HepG2 (cell line): ENCODE data around the gene FRMPD2. TPM values are rescaled to one million over a fixed set of nuclear protein-coding genes. Genes with fewer than 3 reads are reported as not detected.

Source experiments
- AGO2 ChIP-seq: fragments of 200-400 bp; formaldehyde crosslinking; optimal IDR thresholded peaks from 2 replicates; pipeline ENCODE3; 2017; ENCODE audit warnings: mild to moderate bottlenecking, low read depth, low read length, moderate library complexity
- BHLHE40 ChIP-seq: IDR thresholded peaks from 2 replicates; pipeline ENCODE4 v1.6.1; 2011; ENCODE audit warnings: low read length, improper control_type of control experiment
- ESRRA ChIP-seq: sonication (generic); formaldehyde crosslinking; IDR thresholded peaks from 2 replicates; pipeline ENCODE4 v1.5.1; 2020; ENCODE audit warnings: mild to moderate bottlenecking, low read depth, missing genetic modification reagents
- FOXK1 ChIP-seq: sonication (generic); formaldehyde crosslinking; IDR thresholded peaks from 2 replicates; pipeline ENCODE4 v1.4.0; 2020; ENCODE audit warnings: low read depth, missing genetic modification reagents, borderline replicate concordance
- GATA4 ChIP-seq: sonication (generic); IDR thresholded peaks from 2 replicates; pipeline ENCODE4 v1.6.1; 2016; ENCODE audit warnings: antibody characterized with exemption, low read depth, borderline replicate concordance
- KAT7 ChIP-seq: IDR thresholded peaks from 2 replicates; pipeline ENCODE4 v1.6.1; 2018; ENCODE audit warnings: borderline replicate concordance, missing compliant biosample characterization
- KLF11 ChIP-seq: IDR thresholded peaks from 2 replicates; pipeline ENCODE4 v1.6.1; 2016; ENCODE audit warnings: missing compliant biosample characterization
- NBN ChIP-seq: fragments of 450-650 bp; conservative IDR thresholded peaks from 2 replicates; pipeline ENCODE4 v1.6.1; 2017
- NR3C1 ChIP-seq: sonication (generic); formaldehyde crosslinking; IDR thresholded peaks from 2 replicates; pipeline ENCODE4 v1.4.0; 2020; ENCODE audit warnings: missing genetic modification reagents
- PHF21A ChIP-seq: sonication (generic); formaldehyde crosslinking; IDR thresholded peaks from 2 replicates; pipeline ENCODE4 v1.5.0; 2020; ENCODE audit warnings: mild to moderate bottlenecking, missing genetic modification reagents
- RFX3 ChIP-seq: IDR thresholded peaks from 2 replicates; pipeline ENCODE4 v1.6.1; 2016; ENCODE audit warnings: missing biosample characterization, missing genetic modification reagents
- STAT5B ChIP-seq: sonication (generic); formaldehyde crosslinking; IDR thresholded peaks from 2 replicates; pipeline ENCODE4 v1.4.0; 2020; ENCODE audit warnings: missing genetic modification reagents
- TBL1XR1 ChIP-seq: fragments of 150-350 bp; IDR thresholded peaks from 2 replicates; pipeline ENCODE4 v1.6.1; 2014; ENCODE audit warnings: borderline replicate concordance, low read length; ENCODE audit not compliant: partially characterized antibody
- TMF1 ChIP-seq: sonication (generic); formaldehyde crosslinking; IDR thresholded peaks from 2 replicates; pipeline ENCODE4 v1.8.1; 2022; ENCODE audit warnings: low read depth, missing genetic modification reagents
- TP53 ChIP-seq: sonication (generic); formaldehyde crosslinking; conservative IDR thresholded peaks from 2 replicates; pipeline ENCODE4 v1.4.0; 2020; ENCODE audit warnings: missing genetic modification reagents
- U2AF1 ChIP-seq: fragments of 200-400 bp; formaldehyde crosslinking; optimal IDR thresholded peaks from 2 replicates; pipeline ENCODE3; 2017; ENCODE audit warnings: mild to moderate bottlenecking, low read depth, low read length
- ZFP41 ChIP-seq: sonication (generic); formaldehyde crosslinking; IDR thresholded peaks from 2 replicates; pipeline ENCODE4 v1.4.0; 2020; ENCODE audit warnings: mild to moderate bottlenecking, missing genetic modification reagents, borderline replicate concordance
- ZNF30 ChIP-seq: sonication (generic); formaldehyde crosslinking; IDR thresholded peaks from 2 replicates; pipeline ENCODE4 v1.5.0; 2020; ENCODE audit warnings: mild to moderate bottlenecking, missing genetic modification reagents
- ZNF333 ChIP-seq: sonication (generic); formaldehyde crosslinking; IDR thresholded peaks from 2 replicates; pipeline ENCODE4 v1.4.0; 2020; ENCODE audit warnings: mild to moderate bottlenecking, missing genetic modification reagents, borderline replicate concordance
- ZNF367 ChIP-seq: sonication (generic); formaldehyde crosslinking; IDR thresholded peaks from 2 replicates; pipeline ENCODE4 v1.4.0; 2020; ENCODE audit warnings: missing genetic modification reagents, borderline replicate concordance
- ZNF563 ChIP-seq: sonication (generic); formaldehyde crosslinking; IDR thresholded peaks from 2 replicates; pipeline ENCODE4 v1.8.0; 2022; ENCODE audit warnings: mild to moderate bottlenecking, moderate library complexity, missing genetic modification reagents
- ZNF570 ChIP-seq: sonication (generic); formaldehyde crosslinking; IDR thresholded peaks from 2 replicates; pipeline ENCODE4 v1.4.0; 2020; ENCODE audit warnings: mild to moderate bottlenecking, missing genetic modification reagents, borderline replicate concordance
- ZNF614 ChIP-seq: IDR thresholded peaks from 2 replicates; pipeline ENCODE4 v1.6.1; 2018; ENCODE audit warnings: missing biosample characterization, missing genetic modification reagents, inconsistent platforms, borderline replicate concordance
- ZNF670 ChIP-seq: sonication (generic); formaldehyde crosslinking; IDR thresholded peaks from 2 replicates; pipeline ENCODE4 v1.8.0; 2022; ENCODE audit warnings: mild to moderate bottlenecking, missing genetic modification reagents, borderline replicate concordance
- ZNF747 ChIP-seq: sonication (generic); formaldehyde crosslinking; IDR thresholded peaks from 2 replicates; pipeline ENCODE4 v1.8.1; 2023; ENCODE audit warnings: missing genetic modification reagents, mild to moderate bottlenecking, borderline replicate concordance
- ZNF761 ChIP-seq: sonication (generic); formaldehyde crosslinking; conservative IDR thresholded peaks from 2 replicates; pipeline ENCODE4 v1.4.0; 2020; ENCODE audit warnings: mild to moderate bottlenecking, missing genetic modification reagents
- polyA plus RNA-seq, 8 experiments: library from polyadenylated mRNA; depleted of rRNA in 3 of 8; stranded (reverse) in 7 of 8; unstranded in 1 of 8; fragments of >200 nt; fragmentation: Illumina TruSeq in 4 of 8; extraction: Trizol in 4 of 8; gene quantifications; 2 replicates each; pipeline versions ENCODE4 v1.2.1 to v1.2.3, GENCODE V29; 2011 to 2016; ENCODE audit warnings: low read depth in 4 of 8, missing spikeins in 1 of 8, mixed read lengths in 1 of 8; ENCODE audit not compliant: insufficient read depth in 1 of 8
- total RNA-seq, 5 experiments: library from RNA; depleted of rRNA; stranded (reverse); fragments of >200 nt; fragmentation: Illumina TruSeq; extraction: Trizol; gene quantifications; 2 replicates each; pipeline ENCODE4 v1.2.3, GENCODE V29; 2016; ENCODE audit warnings: low read depth in 1 of 5
- TF ChIP-seq, protein P1 (sequence below): sonication (generic); formaldehyde crosslinking; IDR thresholded peaks from 2 replicates; pipeline ENCODE4 v1.4.0; 2020; ENCODE audit warnings: missing genetic modification reagents
- TF ChIP-seq, protein P2 (sequence below): IDR thresholded peaks from 2 replicates; pipeline ENCODE4 v1.6.1; 2016; ENCODE audit warnings: missing biosample characterization, missing genetic modification reagents, low read depth
- TF ChIP-seq, protein P3 (sequence below): sonication (generic); formaldehyde crosslinking; IDR thresholded peaks from 2 replicates; pipeline ENCODE4 v1.5.0; 2020; ENCODE audit warnings: missing genetic modification reagents

Gene FRMPD2
- total and polyA plus RNA-seq, 2 of the 13 experiments (the other 11 are each of a cell fraction or from before 2014, with no cell fraction given) = 0.45 to 1.3 TPM

DNA sequence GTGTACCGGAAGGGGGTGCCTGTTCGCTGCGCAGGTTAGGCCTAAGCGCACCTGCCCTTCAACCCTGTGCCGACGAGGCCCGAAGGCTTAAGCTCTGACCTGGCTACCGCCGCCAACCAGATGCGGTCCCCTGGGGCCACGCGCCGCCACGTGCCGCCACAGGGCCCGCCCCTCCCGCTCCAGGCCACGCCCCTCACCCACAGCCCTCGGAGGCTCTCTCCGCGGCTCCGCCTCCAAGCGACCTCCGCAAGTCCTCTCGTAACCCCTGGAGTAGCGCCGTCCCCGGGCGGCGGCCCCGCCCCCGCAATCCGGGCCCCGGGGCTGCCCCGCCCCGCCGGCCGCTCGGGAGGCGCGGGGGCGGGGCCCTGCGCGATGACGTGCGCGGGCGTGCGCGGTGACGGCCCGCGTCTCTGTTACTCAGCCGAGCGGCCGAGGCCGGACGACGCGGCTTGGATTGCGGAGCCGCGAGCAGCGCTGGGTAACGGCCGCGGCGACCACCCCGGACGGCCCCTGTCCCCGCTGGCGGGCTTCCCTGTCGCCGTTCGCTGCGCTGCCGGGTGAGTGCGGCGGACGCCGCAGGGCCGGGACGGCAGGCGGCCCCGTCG lies 31.9 kb upstream of the FRMPD2 start, which contains the start of gene MAPK8 (continued):
- TF ChIP-seq RFX3 (CRISPR knock-in tag) (no peak), ZNF30 (CRISPR knock-in tag) (peak; percentile 96), FOXK1 (no peak), NR3C1 (CRISPR knock-in tag) (no peak), TMF1 (CRISPR knock-in tag) (peak; percentile 62), ZNF367 (peak; percentile 94), ZNF670 (CRISPR knock-in tag) (peak; percentile 45; the same call in 1 of the 2 replicates), AGO2 (no peak), ESRRA (CRISPR knock-in tag) (peak; percentile 78; the same call in 1 of the 2 replicates), TBL1XR1 (no peak), ZNF747 (CRISPR knock-in tag) (peak; percentile 89), U2AF1 (no peak), KAT7 (CRISPR knock-in tag) (no peak), ZFP41 (CRISPR knock-in tag) (peak; percentile 84; the same call in 1 of the 2 replicates), PHF21A (CRISPR knock-in tag) (no peak; the same call in 1 of the 2 replicates), ZNF563 (CRISPR knock-in tag) (peak; percentile 88; the same call in 1 of the 2 replicates), ZNF570 (CRISPR knock-in tag) (no peak), KLF11 (no peak), TP53 (CRISPR knock-in tag) (peak; percentile 27; the same call in 1 of the 2 replicates), ZNF333 (CRISPR knock-in tag) (0 out of 2 replicates have a peak, but pooled peaks have one; percentile 29), NBN (no peak), GATA4 (no peak), STAT5B (CRISPR knock-in tag) (no peak), BHLHE40 (peak; percentile 87), ZNF614 (no peak), ZNF761 (peak; percentile 77; the same call in 1 of the 2 replicates)
- TF ChIP-seq, protein P1, sequence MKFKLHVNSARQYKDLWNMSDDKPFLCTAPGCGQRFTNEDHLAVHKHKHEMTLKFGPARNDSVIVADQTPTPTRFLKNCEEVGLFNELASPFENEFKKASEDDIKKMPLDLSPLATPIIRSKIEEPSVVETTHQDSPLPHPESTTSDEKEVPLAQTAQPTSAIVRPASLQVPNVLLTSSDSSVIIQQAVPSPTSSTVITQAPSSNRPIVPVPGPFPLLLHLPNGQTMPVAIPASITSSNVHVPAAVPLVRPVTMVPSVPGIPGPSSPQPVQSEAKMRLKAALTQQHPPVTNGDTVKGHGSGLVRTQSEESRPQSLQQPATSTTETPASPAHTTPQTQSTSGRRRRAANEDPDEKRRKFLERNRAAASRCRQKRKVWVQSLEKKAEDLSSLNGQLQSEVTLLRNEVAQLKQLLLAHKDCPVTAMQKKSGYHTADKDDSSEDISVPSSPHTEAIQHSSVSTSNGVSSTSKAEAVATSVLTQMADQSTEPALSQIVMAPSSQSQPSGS (CRISPR knock-in tag) = peak; percentile 24; the same call in 1 of the 2 replicates
- TF ChIP-seq, protein P2, sequence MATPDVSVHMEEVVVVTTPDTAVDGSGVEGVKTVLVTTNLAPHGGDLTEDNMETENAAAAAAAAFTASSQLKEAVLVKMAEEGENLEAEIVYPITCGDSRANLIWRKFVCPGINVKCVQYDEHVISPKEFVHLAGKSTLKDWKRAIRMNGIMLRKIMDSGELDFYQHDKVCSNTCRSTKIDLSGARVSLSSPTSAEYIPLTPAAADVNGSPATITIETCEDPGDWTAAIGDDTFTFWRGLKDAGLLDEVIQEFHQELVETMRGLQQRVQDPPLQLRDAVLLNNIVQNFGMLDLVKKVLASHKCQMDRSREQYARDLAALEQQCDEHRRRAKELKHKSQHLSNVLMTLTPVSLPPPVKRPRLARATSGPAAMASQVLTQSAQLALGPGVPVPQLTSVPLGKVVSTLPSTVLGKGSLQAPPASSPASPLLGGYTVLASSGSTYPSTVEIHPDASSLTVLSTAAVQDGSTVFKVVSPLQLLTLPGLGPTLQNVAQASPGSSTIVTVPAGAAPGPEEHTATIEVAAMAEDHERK (CRISPR knock-in tag) = no peak; the same call in 1 of the 2 replicates
- TF ChIP-seq, protein P3, sequence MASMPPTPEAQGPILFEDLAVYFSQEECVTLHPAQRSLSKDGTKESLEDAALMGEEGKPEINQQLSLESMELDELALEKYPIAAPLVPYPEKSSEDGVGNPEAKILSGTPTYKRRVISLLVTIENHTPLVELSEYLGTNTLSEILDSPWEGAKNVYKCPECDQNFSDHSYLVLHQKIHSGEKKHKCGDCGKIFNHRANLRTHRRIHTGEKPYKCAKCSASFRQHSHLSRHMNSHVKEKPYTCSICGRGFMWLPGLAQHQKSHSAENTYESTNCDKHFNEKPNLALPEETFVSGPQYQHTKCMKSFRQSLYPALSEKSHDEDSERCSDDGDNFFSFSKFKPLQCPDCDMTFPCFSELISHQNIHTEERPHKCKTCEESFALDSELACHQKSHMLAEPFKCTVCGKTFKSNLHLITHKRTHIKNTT (CRISPR knock-in tag) = no peak
